ENCODE results near the gene TNP2.
"Not testable (repeated sequence)": the region's sequence is repeated elsewhere in the genome, so short reads cannot be mapped to it uniquely, and the experiment has no call there.

The TNP2 gene

GRCh38 chr16:11300560-11300892 is 31.4 kb upstream of the TNP2 start:
- DNase-seq (ENCODE audit: low read depth): no peak

- no peak for DNase-seq (ENCODE audit: low read depth)
Measured at GRCh38 chr16:11299865-11300559, 30.9 kb upstream of the TNP2 start.

GRCh38 chr16:11298950-11299547 is 29.9 kb upstream of the TNP2 start:
- DNase-seq (ENCODE audit: low read depth): not testable (repeated sequence)

GRCh38 chr16:11298143-11298900 is 29.2 kb upstream of the TNP2 start:
- no peak for DNase-seq (ENCODE audit: low read depth)

- peak; percentile 72 for DNase-seq (ENCODE audit: low read depth)
Measured at GRCh38 chr16:11297492-11298142, 28.5 kb upstream of the TNP2 start.

- no peak for DNase-seq (ENCODE audit: low read depth)
Measured at GRCh38 chr16:11296706-11297491, 27.8 kb upstream of the TNP2 start.

GRCh38 chr16:11296351-11296705 is 27.2 kb upstream of the TNP2 start:
- DNase-seq (ENCODE audit: low read depth): no peak

GRCh38 chr16:11295672-11296071 is 26.5 kb upstream of the TNP2 start:
- no peak for DNase-seq (ENCODE audit: low read depth)

- no peak for DNase-seq (ENCODE audit: low read depth)
Measured at GRCh38 chr16:11292076-11292748, 23.1 kb upstream of the TNP2 start.

GRCh38 chr16:11291091-11291703 is 22.1 kb upstream of the TNP2 start:
- DNase-seq (ENCODE audit: low read depth): no peak

- no peak for DNase-seq (ENCODE audit: low read depth)
Measured at GRCh38 chr16:11290102-11290893, 21.2 kb upstream of the TNP2 start.

GRCh38 chr16:11289696-11290095 is 20.6 kb upstream of the TNP2 start:
- DNase-seq (ENCODE audit: low read depth): not testable (repeated sequence)

- DNase-seq (ENCODE audit: low read depth): no peak
Measured at GRCh38 chr16:11289202-11289601, 20.1 kb upstream of the TNP2 start.

GRCh38 chr16:11285842-11286241 is 16.7 kb upstream of the TNP2 start:
- DNase-seq (ENCODE audit: low read depth): no peak

- DNase-seq (ENCODE audit: low read depth): no peak
Measured at GRCh38 chr16:11283820-11284248, 14.7 kb upstream of the TNP2 start.

- DNase-seq (ENCODE audit: low read depth): no peak
Measured at GRCh38 chr16:11280616-11281522, 11.7 kb upstream of the TNP2 start, which contains the start of gene PRM1. PRM1 (minus strand) TSS chr16:11281330; CDS start chr16:11281238, 92 bp downstream.

GRCh38 chr16:11278681-11279628 is 9.8 kb upstream of the TNP2 start:
- DNase-seq (ENCODE audit: low read depth): no peak
